NCI-H82 (cell line): ENCODE measurements around the gene UNC80.
"Not testable (repeated sequence)": the region's sequence is repeated elsewhere in the genome, so short reads cannot be mapped to it uniquely, and the experiment has no call there.

Source experiments
- DNase-seq: peaks from one replicate; lab custom pipeline; 2025; lab: John Stamatoyannopoulos, UW

The UNC80 gene, protein sequence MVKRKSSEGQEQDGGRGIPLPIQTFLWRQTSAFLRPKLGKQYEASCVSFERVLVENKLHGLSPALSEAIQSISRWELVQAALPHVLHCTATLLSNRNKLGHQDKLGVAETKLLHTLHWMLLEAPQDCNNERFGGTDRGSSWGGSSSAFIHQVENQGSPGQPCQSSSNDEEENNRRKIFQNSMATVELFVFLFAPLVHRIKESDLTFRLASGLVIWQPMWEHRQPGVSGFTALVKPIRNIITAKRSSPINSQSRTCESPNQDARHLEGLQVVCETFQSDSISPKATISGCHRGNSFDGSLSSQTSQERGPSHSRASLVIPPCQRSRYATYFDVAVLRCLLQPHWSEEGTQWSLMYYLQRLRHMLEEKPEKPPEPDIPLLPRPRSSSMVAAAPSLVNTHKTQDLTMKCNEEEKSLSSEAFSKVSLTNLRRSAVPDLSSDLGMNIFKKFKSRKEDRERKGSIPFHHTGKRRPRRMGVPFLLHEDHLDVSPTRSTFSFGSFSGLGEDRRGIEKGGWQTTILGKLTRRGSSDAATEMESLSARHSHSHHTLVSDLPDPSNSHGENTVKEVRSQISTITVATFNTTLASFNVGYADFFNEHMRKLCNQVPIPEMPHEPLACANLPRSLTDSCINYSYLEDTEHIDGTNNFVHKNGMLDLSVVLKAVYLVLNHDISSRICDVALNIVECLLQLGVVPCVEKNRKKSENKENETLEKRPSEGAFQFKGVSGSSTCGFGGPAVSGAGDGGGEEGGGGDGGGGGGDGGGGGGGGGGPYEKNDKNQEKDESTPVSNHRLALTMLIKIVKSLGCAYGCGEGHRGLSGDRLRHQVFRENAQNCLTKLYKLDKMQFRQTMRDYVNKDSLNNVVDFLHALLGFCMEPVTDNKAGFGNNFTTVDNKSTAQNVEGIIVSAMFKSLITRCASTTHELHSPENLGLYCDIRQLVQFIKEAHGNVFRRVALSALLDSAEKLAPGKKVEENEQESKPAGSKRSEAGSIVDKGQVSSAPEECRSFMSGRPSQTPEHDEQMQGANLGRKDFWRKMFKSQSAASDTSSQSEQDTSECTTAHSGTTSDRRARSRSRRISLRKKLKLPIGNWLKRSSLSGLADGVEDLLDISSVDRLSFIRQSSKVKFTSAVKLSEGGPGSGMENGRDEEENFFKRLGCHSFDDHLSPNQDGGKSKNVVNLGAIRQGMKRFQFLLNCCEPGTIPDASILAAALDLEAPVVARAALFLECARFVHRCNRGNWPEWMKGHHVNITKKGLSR (N-terminal part only)

GRCh38 chr2:209771474-209772289, at the start of gene UNC80:
Gene UNC80 (plus strand): TSS chr2:209771832. CDS start chr2:209772073, 241 bp downstream.
- DNase-seq: peak; percentile 80

DNA sequence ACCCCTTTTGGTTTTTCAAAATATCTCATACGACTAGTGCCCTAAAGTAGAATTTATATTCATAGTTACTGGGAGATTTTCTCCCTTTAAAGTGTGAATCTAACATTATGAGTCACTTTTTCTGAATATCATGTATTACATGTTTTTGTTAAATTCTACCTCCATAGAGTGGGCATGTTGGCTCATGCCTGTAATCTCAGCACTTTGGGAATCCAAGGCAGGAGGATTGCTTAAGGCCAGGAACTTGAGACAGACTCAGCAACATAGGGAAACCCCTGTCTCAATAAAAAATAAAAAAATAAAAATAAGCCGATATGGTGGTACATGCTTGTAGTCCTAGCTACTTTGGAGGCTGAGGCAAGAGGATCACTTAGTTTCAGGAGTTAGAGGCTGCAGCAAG, 45.3 kb upstream of the UNC80 start:
- DNase-seq: no peak

DNA sequence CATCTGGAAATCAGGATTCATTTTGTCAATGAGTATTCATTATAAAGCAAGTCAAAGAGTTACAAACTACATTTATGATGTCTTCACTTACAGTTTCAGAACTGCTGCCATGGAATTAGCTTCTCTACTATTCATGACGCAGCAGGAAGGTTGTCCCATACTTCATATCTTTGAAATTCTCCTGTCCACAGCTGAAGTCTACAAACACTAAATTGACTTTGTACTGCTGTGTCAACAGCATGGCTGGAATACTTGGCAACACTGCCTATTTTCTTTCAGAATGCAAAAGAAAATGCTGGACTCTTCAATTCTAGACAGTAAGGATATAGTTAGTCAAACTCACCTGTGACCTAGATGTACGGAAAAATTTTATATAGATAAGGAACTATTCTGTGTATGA, 44.6 kb upstream of the UNC80 start:
- DNase-seq: no peak

- DNase-seq: no peak
These were observed 36.8 kb upstream of the UNC80 start for GRCh38 chr2:209734805-209735204.

DNA sequence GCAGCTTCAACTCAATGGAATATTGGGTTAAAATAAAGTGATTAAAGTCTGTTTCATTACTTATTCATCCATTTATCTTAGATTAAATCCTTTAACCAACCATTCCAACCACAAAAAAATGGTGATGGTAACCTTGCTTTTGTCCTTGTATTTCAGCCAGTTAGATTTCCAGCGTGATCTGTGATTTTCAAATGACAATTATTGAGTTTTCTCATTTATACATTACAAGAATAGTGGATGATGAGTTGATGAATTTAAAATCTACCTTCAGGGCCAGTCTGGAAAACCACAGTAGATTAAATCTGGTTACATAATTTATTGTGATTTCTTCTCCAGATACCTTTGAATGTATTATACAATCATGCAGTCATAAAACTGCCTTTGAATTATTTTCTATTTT, 29.7 kb upstream of the UNC80 start:
- no peak for DNase-seq

DNA sequence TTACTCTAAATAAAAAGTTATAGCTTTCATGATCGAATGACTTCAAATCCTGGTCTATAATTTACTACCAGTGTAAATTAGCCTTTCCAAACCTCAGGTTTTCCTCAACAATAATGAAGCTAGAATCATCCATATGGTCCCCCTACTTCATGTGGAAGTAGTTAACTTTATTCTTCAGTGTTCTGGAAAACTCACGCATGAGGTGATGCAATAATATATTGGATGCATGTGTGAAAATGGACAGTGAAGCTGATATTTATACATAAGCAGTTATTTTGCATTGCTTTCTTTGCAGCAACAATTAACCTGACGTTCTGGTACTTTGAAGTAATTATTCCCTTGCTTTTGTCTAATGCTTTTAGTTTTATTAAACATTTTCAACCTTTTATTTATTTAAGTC, 18.6 kb upstream of the UNC80 start:
- DNase-seq: no peak

GRCh38 chr2:209757163-209757562, 14.5 kb upstream of the UNC80 start:
- DNase-seq: no peak

GRCh38 chr2:209761566-209761965, 10.1 kb upstream of the UNC80 start:
- no peak for DNase-seq

DNA sequence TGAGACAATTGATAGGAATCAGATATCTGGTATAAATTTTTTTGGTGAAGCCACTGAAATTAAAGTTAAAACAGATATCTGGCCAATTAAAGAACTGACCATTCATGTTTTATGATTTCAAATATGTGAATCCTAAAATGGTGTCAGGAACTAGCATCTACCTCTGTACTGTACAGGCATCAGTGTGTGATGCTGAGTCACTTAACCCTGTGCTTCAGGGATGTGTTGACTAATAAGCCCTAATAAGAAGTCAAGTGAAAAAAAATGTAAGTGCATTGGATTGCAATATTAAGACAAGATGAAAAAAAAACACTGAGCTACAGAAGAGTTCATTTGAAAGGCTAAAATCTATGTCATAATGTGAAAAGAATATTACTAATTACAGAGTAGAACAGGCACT, 9.1 kb upstream of the UNC80 start:
- DNase-seq: no peak

- DNase-seq: no peak
These were observed 8.5 kb upstream of the UNC80 start for GRCh38 chr2:209763106-209763505.

DNA sequence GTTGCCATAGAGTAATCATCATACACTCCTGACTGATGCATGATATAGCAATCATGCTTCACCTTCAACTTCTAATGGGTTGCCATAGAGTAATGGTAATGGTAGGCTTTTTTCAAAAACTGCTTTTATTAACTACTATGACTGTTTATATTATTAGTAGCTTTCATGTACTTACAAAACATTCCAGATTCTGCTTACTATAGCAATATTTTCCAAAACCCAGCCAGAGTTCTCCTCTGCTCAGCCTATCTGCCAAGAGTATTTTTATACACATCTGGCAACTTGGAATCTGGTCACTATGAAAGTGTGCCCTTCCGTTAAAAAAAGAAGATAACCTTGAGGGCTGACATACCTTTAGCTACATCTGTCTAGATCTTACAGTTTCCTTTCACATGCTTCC, 5.0 kb upstream of the UNC80 start:
- DNase-seq: no peak

DNA sequence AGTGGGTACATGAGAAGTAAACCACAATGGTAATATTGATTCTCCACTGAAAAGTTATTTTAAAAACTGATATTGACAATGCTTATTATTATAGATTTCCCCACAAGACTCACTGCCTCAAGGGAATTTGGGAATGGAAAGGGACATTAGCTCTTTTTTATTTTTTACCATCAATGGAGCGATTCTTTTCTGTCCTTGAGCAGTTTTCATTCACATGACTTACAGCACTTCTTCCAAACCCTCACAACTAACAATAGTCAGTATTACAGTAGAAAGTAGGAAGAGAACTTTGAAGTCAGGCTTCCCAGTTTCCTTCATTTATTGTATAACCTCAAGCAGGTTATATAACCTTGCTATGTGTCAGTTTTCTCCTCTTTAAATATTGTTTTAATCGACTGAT, 4.3 kb upstream of the UNC80 start:
- DNase-seq: no peak

- no peak for DNase-seq
These were observed 3.1 kb upstream of the UNC80 start for GRCh38 chr2:209768557-209768956.

- peak; percentile 74 for DNase-seq
These were observed 656 bp downstream of the UNC80 start for GRCh38 chr2:209772290-209772685.

DNA sequence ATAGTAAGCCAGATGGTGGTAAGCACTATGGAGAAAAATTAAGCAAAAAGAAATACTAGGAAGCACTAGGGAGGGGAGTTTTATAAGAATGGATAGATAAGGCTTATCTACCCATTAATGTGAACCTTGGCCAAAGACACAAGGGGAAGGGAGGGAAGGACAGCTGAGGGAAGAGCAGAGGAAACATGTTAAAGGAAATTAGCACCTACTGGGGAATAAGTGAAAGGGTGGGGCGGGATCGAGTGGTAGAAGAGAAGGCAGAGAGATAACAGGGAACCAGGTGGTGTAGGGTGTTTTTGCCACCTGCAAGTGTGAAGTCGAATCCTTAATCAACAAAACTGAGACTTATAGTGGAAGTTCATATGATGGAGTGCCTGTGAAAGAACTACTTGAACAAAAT, 1.7 kb downstream of the UNC80 start:
- DNase-seq: peak; percentile 51

DNA sequence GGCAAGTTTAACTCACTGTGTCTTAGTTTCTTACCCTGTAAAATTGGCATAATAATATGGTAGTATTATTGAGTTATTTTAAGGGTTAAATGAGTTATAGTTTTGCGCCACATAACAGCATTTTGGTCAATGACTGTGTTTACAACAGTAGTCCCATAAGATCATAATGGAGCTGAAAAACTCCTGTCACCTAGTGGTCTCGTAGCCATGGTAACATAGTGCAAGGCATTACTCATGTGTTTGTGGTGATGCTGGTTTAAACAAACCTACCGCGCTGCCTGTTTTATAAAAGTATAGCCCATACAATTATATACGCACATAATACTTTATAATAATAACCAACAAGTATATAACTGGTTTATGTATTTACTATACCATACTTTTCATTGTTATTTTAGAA, 15.8 kb downstream of the UNC80 start:
- no peak for DNase-seq

GRCh38 chr2:209788925-209789324, 17.3 kb downstream of the UNC80 start:
- no peak for DNase-seq

GRCh38 chr2:209790066-209790728, 18.6 kb downstream of the UNC80 start:
- DNase-seq: no peak

DNA sequence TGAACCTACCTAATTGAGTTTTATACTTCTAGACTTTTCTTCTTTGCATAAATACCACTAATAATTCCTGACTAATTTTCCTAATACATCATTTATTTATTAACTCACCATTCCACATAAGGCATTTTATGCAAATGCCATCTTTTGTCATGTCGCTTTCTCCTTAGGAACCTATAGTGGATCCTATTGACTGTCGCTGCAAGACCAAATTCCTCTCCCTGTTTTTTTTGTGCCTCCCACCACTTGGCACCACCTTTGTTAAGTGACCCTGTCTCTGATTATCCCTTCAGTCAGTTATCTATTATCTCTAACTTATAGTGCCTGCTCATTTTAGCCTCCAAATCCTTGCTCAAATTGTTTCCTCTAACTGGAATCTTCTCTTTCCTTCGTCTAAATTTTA, 19.5 kb downstream of the UNC80 start:
- no peak for DNase-seq

GRCh38 chr2:209795425-209795824, 23.8 kb downstream of the UNC80 start:
- DNase-seq: not testable (repeated sequence)

DNA sequence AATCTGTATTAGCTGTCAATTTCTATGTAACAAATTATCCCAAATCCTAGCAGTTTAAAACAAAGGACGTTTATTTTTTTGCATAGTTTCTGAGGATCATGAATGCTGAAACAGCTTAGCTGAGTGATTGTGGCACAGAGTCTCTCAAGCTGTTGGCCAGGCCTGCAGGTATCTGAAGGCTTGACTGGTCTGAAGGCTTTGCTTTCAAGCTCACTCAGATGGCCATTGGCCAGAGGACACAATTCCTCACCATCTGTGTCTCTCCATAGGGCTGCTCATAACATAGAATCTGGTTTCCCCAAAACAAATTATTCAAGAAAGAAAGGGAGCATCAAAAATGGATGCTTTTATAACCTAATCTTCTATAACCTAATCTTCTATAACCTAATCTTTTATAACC, 33.7 kb downstream of the UNC80 start:
- no peak for DNase-seq
